ENCODE measurements around the gene SPSB4. TPM values are rescaled to one million over a fixed set of nuclear protein-coding genes. Genes with fewer than 3 reads are reported as not detected.

Gene SPSB4
- total and polyA plus RNA-seq, 2 of the 8 experiments (the other 6 are each of a cell fraction or from before 2014, with no cell fraction given): 15.1 to 17.2 TPM

DNA sequence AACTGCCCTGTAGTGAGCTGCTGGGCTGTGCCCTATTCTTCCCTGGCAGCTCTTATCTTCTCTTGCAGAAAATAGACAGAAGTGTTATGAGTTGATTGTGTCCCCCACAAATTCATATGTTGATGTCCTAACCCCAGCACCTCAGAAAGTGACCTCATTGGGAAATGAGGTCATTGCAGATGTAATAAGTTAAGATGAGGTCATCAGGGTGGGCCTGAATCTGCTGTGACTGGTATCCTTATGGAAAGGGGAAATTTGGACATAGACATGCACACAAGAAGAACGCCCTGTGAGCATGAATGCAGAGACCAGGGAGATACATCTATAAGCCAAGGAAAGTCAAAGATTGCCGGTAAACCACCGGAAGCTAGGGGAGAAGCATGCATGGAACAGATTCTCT lies 49.0 kb downstream of the SPSB4 start:
- H3K56ac ChIP-seq (replicated peaks; ENCODE audit: insufficient read length, low read depth, low read length): no peak overlapping the region
- no peak overlapping the region for H3K27ac ChIP-seq (ENCODE audit: low read depth, low read length)
- no peak overlapping the region for H3K23ac ChIP-seq (ENCODE audit: insufficient read length)
- CTCF ChIA-PET (ENCODE audit: partially characterized antibody): interaction anchor here (0.6 to 8.2 kb wide), 5 partner anchors 22 to 360 kb away, joined by 3 to 238 read pairs (median 107); partner anchors contain the start of gene SPSB4
- H3K4me2 ChIP-seq (ENCODE audit: insufficient read depth in 1 of 2, low read depth in 2 of 2, low read length in 2 of 2): no peak overlapping the region
- no peak overlapping the region for H3K9ac ChIP-seq (replicated peaks in 1 of 4; ENCODE audit: extremely low read depth in 1 of 4, low read depth in 3 of 4, low read length in 3 of 4)
- H3K4me3 ChIP-seq (ENCODE audit: extremely low read depth in 1 of 4, insufficient read depth in 2 of 4, low read depth in 3 of 4, low read length in 4 of 4): no peak overlapping the region
- H2BK15ac ChIP-seq (ENCODE audit: low read length): no peak overlapping the region
- H3K27me3 ChIP-seq (replicated peaks in 1 of 4; ENCODE audit: control insufficient read depth in 3 of 4, extremely low read depth in 1 of 4, insufficient read depth in 3 of 4, low read length in 3 of 4): no peaks in the 10 kb centered on the region
- DNase-seq (ENCODE audit: low read depth in 1 of 2, low spot score in 2 of 2) (no peak), FAIRE-seq (no peak)
- H2AFZ ChIP-seq (ENCODE audit: low read length): no peak overlapping the region
- no peaks in the 10 kb centered on the region for H3K36me3 ChIP-seq (ENCODE audit: control insufficient read depth in 2 of 4, insufficient read depth in 4 of 4, low read length in 3 of 4)
- H2BK5ac ChIP-seq (ENCODE audit: low read depth, low read length): no peak overlapping the region
- H2AK5ac ChIP-seq (ENCODE audit: low read depth, low read length): no peak overlapping the region
- peaks cover 0 to 5% (median 0%) of the 10 kb centered on the region in 4 experiments; a peak in 4 of 7 replicates for H3K4me1 ChIP-seq (replicated peaks in 1 of 4; ENCODE audit: control insufficient read depth in 3 of 4, insufficient read depth in 4 of 4, low read length in 3 of 4)
- POLR2A ChIA-PET (ENCODE audit: partially characterized antibody): interaction anchor here (1.3 kb wide), 1 partner anchor 49 kb away, joined by 3 read pairs; the partner anchor contains the start of gene SPSB4
- H3K18ac ChIP-seq (ENCODE audit: extremely low read depth, low read length): no peak overlapping the region
- H3K4ac ChIP-seq (replicated peaks; ENCODE audit: insufficient read length, low read depth, low read length): no peak overlapping the region
- H2BK20ac ChIP-seq (ENCODE audit: low read length): no peak overlapping the region
- no peaks in the 10 kb centered on the region for H3K79me2 ChIP-seq (ENCODE audit: control insufficient read depth in 1 of 2, insufficient read depth in 2 of 2, low read length in 2 of 2)
- H3K79me1 ChIP-seq (ENCODE audit: low read depth, low read length): no peaks in the 10 kb centered on the region
- H2BK120ac ChIP-seq (replicated peaks; ENCODE audit: low read depth, low read length): no peak overlapping the region
- no peak overlapping the region for H3K14ac ChIP-seq (ENCODE audit: insufficient read length)
- peaks cover 0 to 6% of the 10 kb centered on the region in 2 experiments; a peak in 3 of 4 replicates for H3K9me3 ChIP-seq (ENCODE audit: insufficient read depth in 2 of 2, low read depth in 1 of 2, low read length in 1 of 2)
- no peaks in the 10 kb centered on the region for H3K23me2 ChIP-seq (ENCODE audit: low read depth, low read length)
- no peak overlapping the region for H4K8ac ChIP-seq (ENCODE audit: extremely low read depth, insufficient read depth, low read length)
- 84% methylated on average over 3 of the region's 3 CpGs; no CpG with 5 or more reads in 1 of the 2 experiments for WGBS, 2 experiments (ENCODE audit: extremely low coverage in 1 of 2, insufficient coverage in 1 of 2, insufficient read length in 1 of 2, insufficient replicate concordance in 2 of 2, low coverage in 1 of 2, low lambda C conversion rate in 2 of 2, missing lambda C conversion rate in 1 of 2)
- no peaks in the 10 kb centered on the region for H4K20me1 ChIP-seq (replicated peaks in 1 of 2; ENCODE audit: control insufficient read depth in 1 of 2, insufficient read depth in 2 of 2, low read length in 2 of 2)
- no peak overlapping the region for H4K91ac ChIP-seq (replicated peaks; ENCODE audit: insufficient read length, low read length)
- H4K5ac ChIP-seq (ENCODE audit: insufficient read length, low read depth, low read length): no peak overlapping the region
- H2BK12ac ChIP-seq (ENCODE audit: low read depth, low read length): no peak overlapping the region
- TF ChIP-seq RAD21 (IDR thresholded peaks at IDR 0.05 in 1 of 2, conservative IDR thresholded peaks at IDR 0.05 in 1 of 2; ENCODE audit: low read depth in 2 of 2, low read length in 2 of 2) (no peak), MAX (IDR thresholded peaks at IDR 0.05) (no peak), TAF7 (optimal IDR thresholded peaks at IDR 0.05; ENCODE audit: borderline replicate concordance, low read depth, low read length) (no peak), SP2 (IDR thresholded peaks at IDR 0.05; ENCODE audit: low read length) (no peak), ZNF274 (IDR thresholded peaks at IDR 0.05; ENCODE audit: borderline replicate concordance, extremely low read depth, low read length) (no peak), SUZ12 (IDR thresholded peaks at IDR 0.05; ENCODE audit: low read length) (no peak), TAF1 (IDR thresholded peaks at IDR 0.05; ENCODE audit: low read depth, low read length) (no peak), RFX5 (IDR thresholded peaks at IDR 0.05; ENCODE audit: borderline replicate concordance, low read depth, low read length) (no peak), EGR1 (IDR thresholded peaks at IDR 0.05; ENCODE audit: borderline replicate concordance, low read depth, low read length) (no peak), JUND (IDR thresholded peaks at IDR 0.05; ENCODE audit: low read length) (no peak)
- TF ChIP-seq, protein P1, sequence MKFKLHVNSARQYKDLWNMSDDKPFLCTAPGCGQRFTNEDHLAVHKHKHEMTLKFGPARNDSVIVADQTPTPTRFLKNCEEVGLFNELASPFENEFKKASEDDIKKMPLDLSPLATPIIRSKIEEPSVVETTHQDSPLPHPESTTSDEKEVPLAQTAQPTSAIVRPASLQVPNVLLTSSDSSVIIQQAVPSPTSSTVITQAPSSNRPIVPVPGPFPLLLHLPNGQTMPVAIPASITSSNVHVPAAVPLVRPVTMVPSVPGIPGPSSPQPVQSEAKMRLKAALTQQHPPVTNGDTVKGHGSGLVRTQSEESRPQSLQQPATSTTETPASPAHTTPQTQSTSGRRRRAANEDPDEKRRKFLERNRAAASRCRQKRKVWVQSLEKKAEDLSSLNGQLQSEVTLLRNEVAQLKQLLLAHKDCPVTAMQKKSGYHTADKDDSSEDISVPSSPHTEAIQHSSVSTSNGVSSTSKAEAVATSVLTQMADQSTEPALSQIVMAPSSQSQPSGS (IDR thresholded peaks at IDR 0.05; ENCODE audit: low read length): no peak

Data from H1 (cell line).